H9 (cell line): ENCODE results near the gene HBS1L. TPM values are rescaled to one million over a fixed set of nuclear protein-coding genes. Genes with fewer than 3 reads are reported as not detected.

Experiments
- DNase-seq: peaks from one replicate; pipeline ENCODE4 v3.0.0-alpha.2; 2017
- H2AFZ ChIP-seq: one replicate; pipeline ENCODE4 v1.6.1; 2013; ENCODE audit warnings: mild to moderate bottlenecking, low read length, control low read depth, moderate library complexity
- H2AK5ac ChIP-seq: 2 replicates; pipeline ENCODE4 v1.6.1; 2013; ENCODE audit warnings: low read length, control low read depth, mixed read lengths; ENCODE audit not compliant: insufficient read length
- H2BK120ac ChIP-seq: one replicate; pipeline ENCODE4 v1.6.1; 2013; ENCODE audit warnings: low read depth, mild to moderate bottlenecking, low read length, control low read depth, inconsistent platforms; ENCODE audit not compliant: poor library complexity, severe bottlenecking
- H2BK12ac ChIP-seq: 2 replicates; pipeline ENCODE4 v1.6.1; 2013; ENCODE audit warnings: low read length, control low read depth, mixed read lengths, low read depth; ENCODE audit not compliant: insufficient read length
- H2BK15ac ChIP-seq: 2 replicates; pipeline ENCODE4 v1.6.1; 2013; ENCODE audit warnings: low read depth, low read length, control low read depth
- H2BK20ac ChIP-seq: one replicate; pipeline ENCODE4 v1.6.1; 2013; ENCODE audit warnings: low read depth, mild to moderate bottlenecking, low read length, control low read depth, inconsistent platforms; ENCODE audit not compliant: poor library complexity, severe bottlenecking
- H2BK5ac ChIP-seq: 2 replicates; pipeline ENCODE4 v1.6.1; 2013; ENCODE audit warnings: low read length, control low read depth, mixed read lengths; ENCODE audit not compliant: insufficient read length
- H3K14ac ChIP-seq: 2 replicates; pipeline ENCODE4 v1.6.1; 2013; ENCODE audit warnings: low read length, control low read depth; ENCODE audit not compliant: insufficient read depth
- H3K18ac ChIP-seq: 2 replicates; pipeline ENCODE4 v1.6.1; 2013; ENCODE audit warnings: low read depth, mild to moderate bottlenecking, mixed read lengths, low read length, control low read depth; ENCODE audit not compliant: insufficient read length
- H3K23ac ChIP-seq: 2 replicates; pipeline ENCODE4 v1.6.1; 2013; ENCODE audit warnings: low read length, control low read depth, mixed read lengths, low read depth; ENCODE audit not compliant: insufficient read length
- H3K23me2 ChIP-seq: 2 replicates; pipeline ENCODE4 v1.6.1; 2013; ENCODE audit warnings: low read depth, mild to moderate bottlenecking, mixed read lengths, low read length, control low read depth; ENCODE audit not compliant: insufficient read length, poor library complexity, severe bottlenecking
- H3K27ac ChIP-seq: 2 replicates; pipeline ENCODE4 v1.5.1; 2013; ENCODE audit warnings: low read length, control low read depth, mixed read lengths, low read depth; ENCODE audit not compliant: insufficient read length
- H3K27me3 ChIP-seq: 2 replicates; pipeline ENCODE4 v1.6.1; 2013; ENCODE audit warnings: low read length, control low read depth, inconsistent platforms; ENCODE audit not compliant: insufficient read depth
- H3K4ac ChIP-seq: 2 replicates; pipeline ENCODE4 v1.6.1; 2013; ENCODE audit warnings: low read depth, mild to moderate bottlenecking, control low read depth, inconsistent platforms, low read length, moderate library complexity
- H3K4me1 ChIP-seq: 2 replicates; pipeline ENCODE4 v1.6.1; 2013; ENCODE audit warnings: low read length, control low read depth, inconsistent platforms; ENCODE audit not compliant: insufficient read depth
- H3K4me2 ChIP-seq: 2 replicates; pipeline ENCODE4 v1.6.1; 2013; ENCODE audit warnings: low read length, control low read depth, mixed read lengths; ENCODE audit not compliant: insufficient read length, insufficient read depth
- H3K56ac ChIP-seq: 2 replicates; pipeline ENCODE4 v1.6.1; 2013; ENCODE audit warnings: low read depth, mild to moderate bottlenecking, mixed read lengths, low read length, control low read depth; ENCODE audit not compliant: insufficient read length
- H3K79me1 ChIP-seq: 2 replicates; pipeline ENCODE4 v1.6.1; 2013; ENCODE audit warnings: low read depth, mild to moderate bottlenecking, moderate library complexity, low read length, control low read depth, inconsistent platforms; ENCODE audit not compliant: insufficient read depth, poor library complexity, severe bottlenecking
- H3K79me2 ChIP-seq: 2 replicates; pipeline ENCODE4 v1.6.1; 2013; ENCODE audit warnings: low read length, control low read depth, inconsistent platforms; ENCODE audit not compliant: insufficient read depth
- H3K9ac ChIP-seq: 2 replicates; pipeline ENCODE4 v1.6.1; 2013; ENCODE audit warnings: low read length, control low read depth, mixed read lengths; ENCODE audit not compliant: insufficient read length; ENCODE audit errors: extremely low read depth
- H3K9me3 ChIP-seq: one replicate; pipeline ENCODE4 v1.6.1; 2013; ENCODE audit warnings: low read depth, low read length, inconsistent platforms; ENCODE audit not compliant: control insufficient read depth
- H3T11ph ChIP-seq: one replicate; pipeline ENCODE4 v1.6.1; 2013; ENCODE audit warnings: mild to moderate bottlenecking, low read length, control low read depth, inconsistent platforms
- H4K20me1 ChIP-seq: one replicate; pipeline ENCODE4 v1.6.1; 2013; ENCODE audit not compliant: control insufficient read depth, insufficient read length, insufficient read depth
- H4K5ac ChIP-seq: 2 replicates; pipeline ENCODE4 v1.6.1; 2013; ENCODE audit warnings: low read depth, mild to moderate bottlenecking, mixed read lengths, low read length, control low read depth; ENCODE audit not compliant: insufficient read length
- H4K8ac ChIP-seq: replicated peaks from 2 replicates; pipeline ENCODE4 v1.6.1; 2013; ENCODE audit warnings: low read length, control low read depth, mixed read lengths, low read depth; ENCODE audit not compliant: insufficient read length
- H4K91ac ChIP-seq: 2 replicates; pipeline ENCODE4 v1.6.1; 2013; ENCODE audit warnings: low read depth, mild to moderate bottlenecking, moderate library complexity, mixed read lengths, low read length, control low read depth; ENCODE audit not compliant: insufficient read length
- H3K27ac Mint-ChIP-seq, 3 experiments: 2 replicates in 2 of 3; 3 replicates in 1 of 3; pipeline ENCODE4 v1.8.0; 2020 to 2021; ENCODE audit warnings: mixed read lengths in 3 of 3, mild to moderate bottlenecking in 1 of 3, moderate library complexity in 1 of 3
- H3K27me3 Mint-ChIP-seq: 2 replicates; pipeline ENCODE4 v1.8.0; 2021; ENCODE audit warnings: low read depth, mild to moderate bottlenecking, moderate library complexity, mixed read lengths
- H3K36me3 Mint-ChIP-seq, 3 experiments: 2 replicates in 2 of 3; 3 replicates in 1 of 3; pipeline ENCODE4 v1.8.0; 2020 to 2021; ENCODE audit warnings: low read depth in 3 of 3, mixed read lengths in 3 of 3; ENCODE audit not compliant: insufficient read depth in 1 of 3
- H3K4me1 Mint-ChIP-seq, 2 experiments: 2 replicates each; pipeline ENCODE4 v1.8.0; 2020; ENCODE audit warnings: mixed read lengths in 2 of 2
- H3K4me3 Mint-ChIP-seq, 2 experiments: 2 replicates in 1 of 2; 3 replicates in 1 of 2; pipeline ENCODE4 v1.8.0; 2020 to 2021; ENCODE audit warnings: mild to moderate bottlenecking in 2 of 2, mixed read lengths in 2 of 2, moderate library complexity in 1 of 2
- H3K9me3 Mint-ChIP-seq, 2 experiments: 2 replicates in 1 of 2; 3 replicates in 1 of 2; pipeline ENCODE4 v1.8.0; 2020; ENCODE audit warnings: mild to moderate bottlenecking in 2 of 2, mixed read lengths in 2 of 2, moderate library complexity in 1 of 2
- WGBS: extraction: QIAGEN DNeasy Blood & Tissue Kit; methylation state at CpG from one replicate; pipeline ENCODE4 v1.1.7; 2013; ENCODE audit warnings: missing lambda C conversion rate, low lambda C conversion rate, mixed read lengths; ENCODE audit not compliant: insufficient read length; ENCODE audit errors: extremely low coverage; 5-methylcytosine and 5-hydroxymethylcytosine counted together
- total RNA-seq: library from RNA; stranded (reverse); gene quantifications from 2 replicates; pipeline ENCODE4 v1.2.1, GENCODE V29; 2021
- TF ChIP-seq, protein P1 (sequence below): fragments of 200-600 bp; sonication (generic); conservative IDR thresholded peaks from 3 replicates; pipeline ENCODE4 v1.8.0; 2021; ENCODE audit warnings: antibody characterized with exemption, mild to moderate bottlenecking

The HBS1L gene
- total RNA-seq, 1 experiment from 2014 or later, result 110 TPM

GRCh38 chr6:135096403-135097130, 41.9 kb upstream of the HBS1L start:
- H2AFZ ChIP-seq, result no peak overlapping the region
- no peak overlapping the region for H3K4ac ChIP-seq
- no peak overlapping the region for H3K27ac Mint-ChIP-seq
- TF ChIP-seq, protein P1, sequence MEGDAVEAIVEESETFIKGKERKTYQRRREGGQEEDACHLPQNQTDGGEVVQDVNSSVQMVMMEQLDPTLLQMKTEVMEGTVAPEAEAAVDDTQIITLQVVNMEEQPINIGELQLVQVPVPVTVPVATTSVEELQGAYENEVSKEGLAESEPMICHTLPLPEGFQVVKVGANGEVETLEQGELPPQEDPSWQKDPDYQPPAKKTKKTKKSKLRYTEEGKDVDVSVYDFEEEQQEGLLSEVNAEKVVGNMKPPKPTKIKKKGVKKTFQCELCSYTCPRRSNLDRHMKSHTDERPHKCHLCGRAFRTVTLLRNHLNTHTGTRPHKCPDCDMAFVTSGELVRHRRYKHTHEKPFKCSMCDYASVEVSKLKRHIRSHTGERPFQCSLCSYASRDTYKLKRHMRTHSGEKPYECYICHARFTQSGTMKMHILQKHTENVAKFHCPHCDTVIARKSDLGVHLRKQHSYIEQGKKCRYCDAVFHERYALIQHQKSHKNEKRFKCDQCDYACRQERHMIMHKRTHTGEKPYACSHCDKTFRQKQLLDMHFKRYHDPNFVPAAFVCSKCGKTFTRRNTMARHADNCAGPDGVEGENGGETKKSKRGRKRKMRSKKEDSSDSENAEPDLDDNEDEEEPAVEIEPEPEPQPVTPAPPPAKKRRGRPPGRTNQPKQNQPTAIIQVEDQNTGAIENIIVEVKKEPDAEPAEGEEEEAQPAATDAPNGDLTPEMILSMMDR, result no peak
- no peak overlapping the region for H3K14ac ChIP-seq
- no peak overlapping the region for H2BK120ac ChIP-seq
- H4K91ac ChIP-seq, result no peak overlapping the region
- H3K4me2 ChIP-seq, result no peak overlapping the region
- no peaks in the 10 kb centered on the region for H3K79me2 ChIP-seq
- no peak overlapping the region for H3K23ac ChIP-seq
- H3K56ac ChIP-seq, result no peak overlapping the region
- no peak for DNase-seq
- H3K27me3 Mint-ChIP-seq, result no peaks in the 10 kb centered on the region
- H3T11ph ChIP-seq, result no peak overlapping the region
- no peak overlapping the region for H3K4me3 Mint-ChIP-seq
- no peak overlapping the region for H2AK5ac ChIP-seq
- H3K27me3 ChIP-seq, result no peaks in the 10 kb centered on the region
- no peak overlapping the region for H2BK5ac ChIP-seq
- H3K79me1 ChIP-seq, result no peaks in the 10 kb centered on the region
- H3K23me2 ChIP-seq, result no peaks in the 10 kb centered on the region
- no peaks in the 10 kb centered on the region for H3K4me1 ChIP-seq
- no peak overlapping the region for H2BK12ac ChIP-seq
- H2BK15ac ChIP-seq, result no peak overlapping the region
- H3K9ac ChIP-seq, result no peak overlapping the region
- H3K4me1 Mint-ChIP-seq, result no peaks in the 10 kb centered on the region
- no peak overlapping the region for H3K27ac ChIP-seq
- no peaks in the 10 kb centered on the region for H3K9me3 ChIP-seq
- WGBS, result no CpG with 5 or more reads among the region's 3 CpGs
- H4K8ac ChIP-seq, result no peak overlapping the region
- H4K20me1 ChIP-seq, result no peaks in the 10 kb centered on the region
- no peak overlapping the region for H4K5ac ChIP-seq
- no peaks in the 10 kb centered on the region for H3K9me3 Mint-ChIP-seq
- no peak overlapping the region for H2BK20ac ChIP-seq
- H3K36me3 Mint-ChIP-seq, result no peaks in the 10 kb centered on the region
- H3K18ac ChIP-seq, result no peak overlapping the region
